Measurements from ENCODE around the gene SART1. TPM values are rescaled to one million over a fixed set of nuclear protein-coding genes. Genes with fewer than 3 reads are reported as not detected.

The SART1 gene
- polyA plus RNA-seq, 1 donor (not counting 4 experiments of a cell fraction or from before 2014, with no cell fraction given) = 14.7 TPM

- H3K36me3 ChIP-seq (ENCODE audit: control insufficient read depth in 2 of 2, extremely low read depth in 1 of 2, insufficient read depth in 2 of 2, low read length in 2 of 2) = peaks cover 23 to 27% of the 10 kb centered on the region in 2 experiments
- DNase-seq (ENCODE audit: low read depth, low spot score) = no peak
- H3K4me1 ChIP-seq (ENCODE audit: control insufficient read depth, extremely low read depth, insufficient read depth, low read length) = peaks cover 9% of the 10 kb centered on the region
- no peak for FAIRE-seq
- H3K79me2 ChIP-seq (ENCODE audit: control insufficient read depth, insufficient read depth, low read length) = no peaks in the 10 kb centered on the region
- H2AFZ ChIP-seq (ENCODE audit: control insufficient read depth, low read length) = no peak overlapping the region
- no peaks in the 10 kb centered on the region for H4K20me1 ChIP-seq (ENCODE audit: control insufficient read depth, extremely low read depth, insufficient read depth, low read length)
- H3K27me3 ChIP-seq (ENCODE audit: control insufficient read depth, extremely low read depth, insufficient read depth, low read length) = no peaks in the 10 kb centered on the region
- no peak overlapping the region for H3K9ac ChIP-seq (ENCODE audit: control insufficient read depth, extremely low read depth, insufficient read depth, low read length)
- no peak overlapping the region for H3K4me3 ChIP-seq (ENCODE audit: control insufficient read depth in 2 of 3, extremely low read depth in 1 of 3, insufficient read depth in 2 of 3, low read depth in 1 of 3, low read length in 3 of 3)
- H3K9me3 ChIP-seq (ENCODE audit: control insufficient read depth, low read depth, low read length) = no peaks in the 10 kb centered on the region
- H3K9me1 ChIP-seq (ENCODE audit: control insufficient read depth, extremely low read depth, insufficient read depth, low read length) = peaks cover 3% of the 10 kb centered on the region
- dilution Hi-C loops (cut with MboI; ENCODE audit: extremely low pct_ligation_motif_present, low sequenced_read_pairs) = no loop called here
- TF ChIP-seq EZH2 (IDR thresholded peaks at IDR 0.05; ENCODE audit: low read length) (no peak), CTCF (optimal IDR thresholded peaks at IDR 0.05 in 1 of 3, IDR thresholded peaks at IDR 0.05 in 1 of 3, conservative IDR thresholded peaks at IDR 0.05 in 1 of 3; ENCODE audit: extremely low read depth in 1 of 3, insufficient read depth in 2 of 3, low read length in 3 of 3) (no peak)
- H3K27ac ChIP-seq (ENCODE audit: control insufficient read depth, insufficient read depth, low read length) = no peak overlapping the region
- H3K4me2 ChIP-seq (ENCODE audit: control insufficient read depth, extremely low read depth, insufficient read depth, low read depth, low read length) = no peak overlapping the region
Measured at GRCh38 chr11:65976216-65977176, 15.0 kb downstream of the SART1 start.

- no peak overlapping the region for H3K4me2 ChIP-seq (ENCODE audit: control insufficient read depth, extremely low read depth, insufficient read depth, low read depth, low read length)
- H3K9ac ChIP-seq (ENCODE audit: control insufficient read depth, extremely low read depth, insufficient read depth, low read length) = no peak overlapping the region
- dilution Hi-C loops (cut with MboI; ENCODE audit: extremely low pct_ligation_motif_present, low sequenced_read_pairs) = no loop called here
- H3K27me3 ChIP-seq (ENCODE audit: control insufficient read depth, extremely low read depth, insufficient read depth, low read length) = no peaks in the 10 kb centered on the region
- no peaks in the 10 kb centered on the region for H4K20me1 ChIP-seq (ENCODE audit: control insufficient read depth, extremely low read depth, insufficient read depth, low read length)
- no peak overlapping the region for H3K27ac ChIP-seq (ENCODE audit: control insufficient read depth, insufficient read depth, low read length)
- H3K9me1 ChIP-seq (ENCODE audit: control insufficient read depth, extremely low read depth, insufficient read depth, low read length) = peaks cover 3% of the 10 kb centered on the region
- H2AFZ ChIP-seq (ENCODE audit: control insufficient read depth, low read length) = no peak overlapping the region
- no peak for FAIRE-seq
- no peak for DNase-seq (ENCODE audit: low read depth, low spot score)
- peaks cover 21 to 27% of the 10 kb centered on the region in 2 experiments for H3K36me3 ChIP-seq (ENCODE audit: control insufficient read depth in 2 of 2, extremely low read depth in 1 of 2, insufficient read depth in 2 of 2, low read length in 2 of 2)
- H3K4me1 ChIP-seq (ENCODE audit: control insufficient read depth, extremely low read depth, insufficient read depth, low read length) = peaks cover 9% of the 10 kb centered on the region
- TF ChIP-seq CTCF (optimal IDR thresholded peaks at IDR 0.05 in 1 of 3, IDR thresholded peaks at IDR 0.05 in 1 of 3, conservative IDR thresholded peaks at IDR 0.05 in 1 of 3; ENCODE audit: extremely low read depth in 1 of 3, insufficient read depth in 2 of 3, low read length in 3 of 3) (no peak), EZH2 (IDR thresholded peaks at IDR 0.05; ENCODE audit: low read length) (no peak)
- no peaks in the 10 kb centered on the region for H3K79me2 ChIP-seq (ENCODE audit: control insufficient read depth, insufficient read depth, low read length)
- no peak overlapping the region for H3K4me3 ChIP-seq (ENCODE audit: control insufficient read depth in 2 of 3, extremely low read depth in 1 of 3, insufficient read depth in 2 of 3, low read depth in 1 of 3, low read length in 3 of 3)
- no peaks in the 10 kb centered on the region for H3K9me3 ChIP-seq (ENCODE audit: control insufficient read depth, low read depth, low read length)
Measured at GRCh38 chr11:65977621-65978390, 16.3 kb downstream of the SART1 start.
